ENCODE measurements around the gene OR9Q2. TPM values are rescaled to one million over a fixed set of nuclear protein-coding genes. Genes with fewer than 3 reads are reported as not detected.

The OR9Q2 gene
- polyA plus RNA-seq, 2 of the 4 experiments (the other 2 are of a cell fraction): not detected

- POLR2A ChIA-PET: no interaction called here
- Histone ChIP-seq H3K4me1 (no peaks in the 10 kb centered on the region), H3K4me2 (no peak overlapping the region), H3K4me3 (no peak overlapping the region), H3K9me3 (no peaks in the 10 kb centered on the region), H3K27ac (no peak overlapping the region)
- DNase-seq (ENCODE audit: low read depth in 1 of 2, low spot score in 1 of 2) (no peak), FAIRE-seq (no peak), ATAC-seq (no peak)
- CTCF ChIA-PET: no interaction called here
- no peak for TF ChIP-seq HOXB13 (CRISPR knock-in tag; IDR thresholded peaks at IDR 0.05; ENCODE audit: low read depth)
- TF ChIP-seq ZSCAN20 (CRISPR knock-in tag; IDR thresholded peaks at IDR 0.05): no peak
- TF ChIP-seq ZNF302 (CRISPR knock-in tag; IDR thresholded peaks at IDR 0.05): no peak
- TF ChIP-seq ZC3H11A (IDR thresholded peaks at IDR 0.05): no peak
- 4% methylated on average over 1 of the region's 1 CpG for WGBS (ENCODE audit: missing lambda C conversion rate)
Measured at GRCh38 chr11:58164990-58165389, 23.9 kb upstream of the OR9Q2 start.

- no peaks in the 10 kb centered on the region for H3K4me1 ChIP-seq
- no peak overlapping the region for H3K27ac ChIP-seq
- ChIA-PET CTCF (no interaction called here), POLR2A (no interaction called here)
- H3K4me3 ChIP-seq: no peak overlapping the region
- DNase-seq (ENCODE audit: low read depth in 1 of 2, low spot score in 1 of 2): no peak
- FAIRE-seq: no peak
- no peaks in the 10 kb centered on the region for H3K9me3 ChIP-seq
- no peak for TF ChIP-seq ZC3H11A (IDR thresholded peaks at IDR 0.05)
- no peak for TF ChIP-seq SREBF2 (IDR thresholded peaks at IDR 0.05)
- no peak for TF ChIP-seq ESRRA (IDR thresholded peaks at IDR 0.05; ENCODE audit: borderline replicate concordance, low read length)
- no peak for TF ChIP-seq CHD2 (IDR thresholded peaks at IDR 0.05; ENCODE audit: low read length, partially characterized antibody)
- no peak for TF ChIP-seq FOSL2 (IDR thresholded peaks at IDR 0.05)
- no peak for TF ChIP-seq FOSL2 (CRISPR knock-in tag; IDR thresholded peaks at IDR 0.05)
- no peak for TF ChIP-seq TP53 (CRISPR knock-in tag; IDR thresholded peaks at IDR 0.05)
- TF ChIP-seq SMC3 (IDR thresholded peaks at IDR 0.05): no peak
- no peak for TF ChIP-seq HES2 (IDR thresholded peaks at IDR 0.05)
- TF ChIP-seq CHD4 (IDR thresholded peaks at IDR 0.05; ENCODE audit: borderline replicate concordance): no peak
- TF ChIP-seq FOXS1 (CRISPR knock-in tag; IDR thresholded peaks at IDR 0.05): no peak
- TF ChIP-seq BHLHE40 (IDR thresholded peaks at IDR 0.05; ENCODE audit: low read depth, low read length): no peak
- TF ChIP-seq RNF2 (IDR thresholded peaks at IDR 0.05; ENCODE audit: borderline replicate concordance, low read depth): no peak
- no peak for TF ChIP-seq KDM1A (IDR thresholded peaks at IDR 0.05; ENCODE audit: low read depth)
- no peak for TF ChIP-seq RAD21 (conservative IDR thresholded peaks at IDR 0.05 in 1 of 2, IDR thresholded peaks at IDR 0.05 in 1 of 2)
- no peak for TF ChIP-seq REST (IDR thresholded peaks at IDR 0.05)
- TF ChIP-seq JUN (IDR thresholded peaks at IDR 0.05): no peak
- TF ChIP-seq EHMT2 (IDR thresholded peaks at IDR 0.05; ENCODE audit: low read depth): no peak
- WGBS (ENCODE audit: missing lambda C conversion rate): 10% methylated on average over 7 of the region's 7 CpGs
- H3K4me2 ChIP-seq: no peak overlapping the region
- ATAC-seq: no peak
Measured at GRCh38 chr11:58165504-58166106, 23.3 kb upstream of the OR9Q2 start.
